Nephron (organoid): ENCODE measurements around the gene SETD4.

Experiments
- H3K27ac Mint-ChIP-seq, 3 experiments: 2 replicates each; pipeline ENCODE4 v1.8.0; 2020; ENCODE audit warnings: mixed read lengths in 3 of 3, mild to moderate bottlenecking in 2 of 3, moderate library complexity in 1 of 3
- H3K27me3 Mint-ChIP-seq: 2 replicates; pipeline ENCODE4 v1.8.0; 2021; ENCODE audit warnings: low read depth, mild to moderate bottlenecking, moderate library complexity, mixed read lengths
- H3K36me3 Mint-ChIP-seq: 2 replicates; pipeline ENCODE4 v1.8.0; 2020; ENCODE audit warnings: low read depth, mixed read lengths
- H3K4me1 Mint-ChIP-seq: 2 replicates; pipeline ENCODE4 v1.8.0; 2020; ENCODE audit warnings: mixed read lengths
- H3K4me3 Mint-ChIP-seq, 3 experiments: 2 replicates each; pipeline ENCODE4 v1.8.0; 2020; ENCODE audit warnings: mild to moderate bottlenecking in 3 of 3, mixed read lengths in 3 of 3, moderate library complexity in 2 of 3
- H3K9me3 Mint-ChIP-seq: 2 replicates; pipeline ENCODE4 v1.8.0; 2020; ENCODE audit warnings: mixed read lengths
- TF ChIP-seq, protein P1 (sequence below), 3 experiments: fragments of 200-600 bp; sonication (generic); IDR thresholded peaks; one replicate each; pipeline ENCODE4 v1.5.0; 2021; ENCODE audit warnings: antibody characterized with exemption in 3 of 3; ENCODE audit not compliant: unreplicated experiment in 3 of 3

Gene SETD4

DNA sequence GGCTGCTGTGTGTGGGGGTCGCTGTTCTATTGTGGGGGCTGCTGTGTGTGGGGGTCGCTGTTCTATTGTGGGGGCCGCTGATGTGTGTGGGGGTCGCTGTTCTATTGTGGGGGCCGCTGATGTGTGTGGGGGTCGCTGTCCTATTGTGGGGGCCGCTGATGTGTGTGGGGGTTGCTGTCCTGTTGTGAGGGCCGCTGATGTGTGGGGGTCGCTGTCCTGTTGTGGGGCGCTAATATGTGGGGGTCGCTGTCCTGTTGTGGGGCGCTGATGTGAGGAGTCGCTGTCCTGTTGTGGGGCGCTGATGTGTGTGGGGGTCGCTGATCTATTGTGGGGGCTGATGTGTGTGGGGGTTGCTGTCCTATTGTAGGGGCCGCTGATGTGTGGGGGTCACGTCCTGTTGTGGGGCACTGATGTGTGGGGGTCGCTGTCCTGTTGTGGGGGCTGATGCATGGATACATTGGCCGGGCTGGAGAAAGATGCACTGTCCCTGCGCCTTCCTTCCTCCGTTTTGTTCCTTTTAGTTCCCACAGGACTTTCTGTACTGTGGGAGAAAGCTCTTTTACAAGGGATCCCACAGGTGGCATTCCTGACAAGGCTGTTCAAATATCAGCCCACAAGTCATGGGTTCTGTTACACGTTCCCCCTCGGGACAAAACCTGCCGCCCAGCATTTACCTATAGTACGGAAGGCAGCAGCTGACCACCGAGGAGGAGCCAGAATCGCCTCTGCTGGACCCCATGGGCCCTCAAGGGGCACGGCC is 27.5 kb downstream of the SETD4 start:
- H3K4me3 Mint-ChIP-seq, result no peak overlapping the region
- TF ChIP-seq, protein P1, sequence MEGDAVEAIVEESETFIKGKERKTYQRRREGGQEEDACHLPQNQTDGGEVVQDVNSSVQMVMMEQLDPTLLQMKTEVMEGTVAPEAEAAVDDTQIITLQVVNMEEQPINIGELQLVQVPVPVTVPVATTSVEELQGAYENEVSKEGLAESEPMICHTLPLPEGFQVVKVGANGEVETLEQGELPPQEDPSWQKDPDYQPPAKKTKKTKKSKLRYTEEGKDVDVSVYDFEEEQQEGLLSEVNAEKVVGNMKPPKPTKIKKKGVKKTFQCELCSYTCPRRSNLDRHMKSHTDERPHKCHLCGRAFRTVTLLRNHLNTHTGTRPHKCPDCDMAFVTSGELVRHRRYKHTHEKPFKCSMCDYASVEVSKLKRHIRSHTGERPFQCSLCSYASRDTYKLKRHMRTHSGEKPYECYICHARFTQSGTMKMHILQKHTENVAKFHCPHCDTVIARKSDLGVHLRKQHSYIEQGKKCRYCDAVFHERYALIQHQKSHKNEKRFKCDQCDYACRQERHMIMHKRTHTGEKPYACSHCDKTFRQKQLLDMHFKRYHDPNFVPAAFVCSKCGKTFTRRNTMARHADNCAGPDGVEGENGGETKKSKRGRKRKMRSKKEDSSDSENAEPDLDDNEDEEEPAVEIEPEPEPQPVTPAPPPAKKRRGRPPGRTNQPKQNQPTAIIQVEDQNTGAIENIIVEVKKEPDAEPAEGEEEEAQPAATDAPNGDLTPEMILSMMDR (IDR thresholded peaks at IDR 0.05; ENCODE audit: unreplicated experiment in 3 of 3), result no peak
- no peak overlapping the region for H3K27ac Mint-ChIP-seq
- peaks cover 4% of the 10 kb centered on the region for H3K27me3 Mint-ChIP-seq
- peaks cover 28% of the 10 kb centered on the region for H3K36me3 Mint-ChIP-seq
- H3K9me3 Mint-ChIP-seq, result no peaks in the 10 kb centered on the region
- peaks cover 15% of the 10 kb centered on the region for H3K4me1 Mint-ChIP-seq

DNA sequence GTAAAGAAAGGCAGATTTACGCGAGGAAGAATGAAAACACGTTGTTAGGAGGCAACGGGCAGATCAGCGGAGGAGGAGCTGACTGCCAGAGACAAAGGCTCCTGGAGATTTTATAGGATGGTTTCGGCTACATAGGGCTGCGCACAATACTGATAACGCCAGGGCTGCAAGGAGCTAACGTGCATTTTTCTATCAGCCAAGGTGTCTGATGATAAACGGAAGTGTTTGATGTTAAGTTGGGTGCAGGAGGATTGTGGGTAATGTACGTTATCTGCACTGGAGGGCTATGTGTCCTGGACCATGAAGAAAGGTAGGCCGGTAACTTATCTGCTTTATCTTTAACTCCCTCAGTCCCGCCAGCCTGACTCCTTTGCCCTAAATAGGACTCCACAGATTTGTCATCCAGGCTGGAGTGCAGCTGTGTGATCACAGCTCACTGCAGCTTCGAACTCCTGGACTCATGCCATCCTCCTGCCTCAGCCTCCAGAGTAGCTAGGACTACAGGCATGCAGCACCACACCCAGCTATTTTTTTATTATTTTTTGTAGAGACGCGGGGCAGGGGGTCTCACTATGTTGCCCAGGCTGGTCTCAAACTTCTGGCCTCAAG is 29.6 kb downstream of the SETD4 start:
- peaks cover 15% of the 10 kb centered on the region for H3K4me1 Mint-ChIP-seq
- H3K9me3 Mint-ChIP-seq, result no peaks in the 10 kb centered on the region
- H3K36me3 Mint-ChIP-seq, result peaks cover 16% of the 10 kb centered on the region
- H3K27ac Mint-ChIP-seq, result peak overlapping the region in 1 of 3 experiments; percentile 54
- no peak overlapping the region for H3K4me3 Mint-ChIP-seq
- H3K27me3 Mint-ChIP-seq, result peaks cover 4% of the 10 kb centered on the region
- TF ChIP-seq, protein P1 (IDR thresholded peaks at IDR 0.05; ENCODE audit: unreplicated experiment in 3 of 3), result no peak

DNA sequence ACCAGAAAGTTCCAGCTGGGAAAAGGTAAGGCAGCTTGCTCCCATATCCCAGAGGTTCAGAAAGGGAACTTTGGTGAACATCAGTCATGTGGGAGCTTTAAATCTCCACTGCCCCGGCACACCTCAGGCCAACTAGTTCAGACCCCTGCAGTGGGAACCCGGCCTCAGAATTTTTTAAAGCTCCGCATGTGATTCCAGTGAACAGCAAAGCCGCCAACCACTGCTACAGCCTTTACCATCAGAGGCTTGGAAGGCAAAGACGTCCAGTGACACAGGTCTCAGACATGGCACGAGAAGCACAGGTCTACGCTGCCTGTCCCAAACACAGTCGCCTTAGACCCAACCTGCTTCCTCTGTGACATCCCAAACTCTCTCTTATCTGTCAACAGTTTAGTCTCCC is 31.0 kb downstream of the SETD4 start:
- TF ChIP-seq, protein P1 (IDR thresholded peaks at IDR 0.05; ENCODE audit: unreplicated experiment in 3 of 3), result no peak
- H3K9me3 Mint-ChIP-seq, result no peaks in the 10 kb centered on the region
- peaks cover 7% of the 10 kb centered on the region for H3K4me1 Mint-ChIP-seq
- H3K36me3 Mint-ChIP-seq, result peaks cover 3% of the 10 kb centered on the region
- peaks cover 4% of the 10 kb centered on the region for H3K27me3 Mint-ChIP-seq
- no peak overlapping the region for H3K4me3 Mint-ChIP-seq
- no peak overlapping the region for H3K27ac Mint-ChIP-seq

DNA sequence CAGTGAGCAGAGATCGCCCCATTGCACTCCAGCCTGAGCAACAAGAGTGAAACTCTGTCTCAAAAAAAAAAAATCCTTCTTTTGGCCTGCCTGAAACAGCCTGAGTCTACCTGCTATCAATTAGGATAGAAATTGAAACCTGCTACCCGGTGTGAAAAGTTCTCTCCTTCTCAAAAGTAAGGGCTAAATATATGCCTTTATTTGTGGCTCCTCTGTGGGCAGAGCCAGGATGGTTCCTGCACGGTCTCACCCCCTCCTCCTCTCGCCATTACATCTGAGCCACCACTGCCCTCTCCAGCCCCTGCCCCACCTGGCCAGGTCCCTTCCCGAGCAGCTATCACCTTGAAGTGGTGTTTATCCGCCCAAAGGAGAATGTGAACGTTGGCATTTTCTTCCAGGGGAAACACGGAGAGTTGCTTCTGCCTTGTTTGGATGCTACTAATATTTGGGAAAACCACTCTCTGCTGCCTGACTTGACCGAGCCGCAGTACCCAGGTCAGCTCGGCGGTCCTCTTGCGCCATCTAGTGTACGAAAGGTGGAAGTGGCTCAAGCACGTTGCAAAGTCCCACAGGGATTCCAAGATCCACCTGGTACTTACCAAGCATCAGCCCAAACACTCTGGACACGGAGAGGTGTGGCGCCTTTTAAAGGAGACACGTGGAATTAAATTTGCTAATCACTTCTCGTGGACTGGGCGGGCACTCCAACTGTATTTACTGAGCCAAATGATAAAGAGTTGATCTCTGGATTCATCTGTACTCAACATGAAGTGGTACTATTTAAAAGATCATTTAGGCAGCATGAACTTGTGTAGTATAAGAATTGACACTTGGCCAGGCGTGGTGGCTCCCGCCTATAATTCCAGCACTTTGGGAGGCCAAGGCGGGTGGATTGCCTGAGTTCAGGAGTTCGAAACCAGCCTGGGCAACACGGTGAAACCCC is 31.9 kb downstream of the SETD4 start:
- peaks cover 1% of the 10 kb centered on the region for H3K36me3 Mint-ChIP-seq
- H3K27ac Mint-ChIP-seq, result peak overlapping the region in 1 of 3 experiments; percentile 32
- peaks cover 4% of the 10 kb centered on the region for H3K27me3 Mint-ChIP-seq
- H3K9me3 Mint-ChIP-seq, result no peaks in the 10 kb centered on the region
- H3K4me3 Mint-ChIP-seq, result no peak overlapping the region
- peaks cover 7% of the 10 kb centered on the region for H3K4me1 Mint-ChIP-seq
- TF ChIP-seq, protein P1 (IDR thresholded peaks at IDR 0.05; ENCODE audit: unreplicated experiment in 3 of 3), result peak; percentile 89 to 95 (median 92)

DNA sequence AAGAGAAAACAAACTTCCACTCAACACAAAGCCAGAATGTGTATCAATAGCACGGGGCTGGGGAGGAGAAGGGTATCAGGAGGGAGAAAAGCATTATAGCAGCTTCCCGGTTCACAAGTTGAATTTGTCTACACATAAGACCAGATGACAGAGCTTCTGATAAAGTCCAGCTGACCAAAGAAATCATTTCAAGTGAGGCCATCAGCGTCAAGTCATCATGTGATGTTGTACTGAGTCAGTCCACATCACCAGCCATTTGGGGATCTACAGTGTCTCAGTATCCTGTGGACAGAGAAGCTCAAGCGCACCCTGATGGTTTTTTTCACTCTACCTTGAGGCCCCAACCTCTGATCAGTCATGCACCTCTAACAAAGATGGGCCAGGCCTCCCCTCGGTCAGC is 33.0 kb downstream of the SETD4 start:
- Mint-ChIP-seq H3K27ac (no peak overlapping the region), H3K4me1 (peaks cover 17% of the 10 kb centered on the region), H3K36me3 (no peaks in the 10 kb centered on the region), H3K4me3 (no peak overlapping the region), H3K27me3 (peaks cover 4% of the 10 kb centered on the region), H3K9me3 (no peaks in the 10 kb centered on the region)
- TF ChIP-seq, protein P1 (IDR thresholded peaks at IDR 0.05; ENCODE audit: unreplicated experiment in 3 of 3), result no peak
